Astrocyte (in vitro differentiated cells and primary cell): ENCODE results near the gene TRIP4. TPM values are rescaled to one million over a fixed set of nuclear protein-coding genes. Genes with fewer than 3 reads are reported as not detected.

Source experiments
- DNase-seq: peaks from one replicate; pipeline ENCODE4 v3.0.0-alpha.2; 2010; ENCODE audit warnings: low read depth
- FAIRE-seq: peaks from 2 replicates; lab custom pipeline; 2011; peaks lifted over from hg19 to GRCh38; lab: Jason Lieb, UNC
- H2AFZ ChIP-seq: 2 replicates; pipeline ENCODE4 v1.6.0; 2012; ENCODE audit warnings: low read depth, low read length, inconsistent platforms
- H3K27ac ChIP-seq: 2 replicates; pipeline ENCODE4 v1.5.1; 2011; ENCODE audit warnings: low read depth, low read length, inconsistent platforms
- H3K27me3 ChIP-seq: 2 replicates; pipeline ENCODE4 v1.6.0; 2011; ENCODE audit warnings: low read length, inconsistent platforms; ENCODE audit not compliant: insufficient read depth
- H3K36me3 ChIP-seq: 2 replicates; pipeline ENCODE4 v1.5.1; 2011; ENCODE audit warnings: low read length, inconsistent platforms; ENCODE audit not compliant: insufficient read depth
- H3K4me1 ChIP-seq: 2 replicates; pipeline ENCODE4 v1.5.1; 2011; ENCODE audit warnings: low read length, inconsistent platforms; ENCODE audit not compliant: insufficient read depth
- H3K4me2 ChIP-seq: 2 replicates; pipeline ENCODE4 v1.6.0; 2012; ENCODE audit warnings: low read length, inconsistent platforms
- H3K4me3 ChIP-seq: 2 replicates; pipeline ENCODE4 v1.5.1; 2011; ENCODE audit warnings: low read depth, mild to moderate bottlenecking, low read length, inconsistent platforms; ENCODE audit not compliant: insufficient read depth
- H3K79me2 ChIP-seq: 2 replicates; pipeline ENCODE4 v1.6.0; 2012; ENCODE audit warnings: mild to moderate bottlenecking, low read length, inconsistent platforms; ENCODE audit not compliant: insufficient read depth
- H3K9ac ChIP-seq: 2 replicates; pipeline ENCODE4 v1.6.0; 2012; ENCODE audit warnings: mild to moderate bottlenecking, low read length, inconsistent platforms
- H3K9me3 ChIP-seq: 2 replicates; pipeline ENCODE4 v1.5.1; 2012; ENCODE audit warnings: low read depth, mild to moderate bottlenecking, low read length, inconsistent platforms; ENCODE audit not compliant: insufficient read depth
- H4K20me1 ChIP-seq: 2 replicates; pipeline ENCODE4 v1.6.0; 2012; ENCODE audit warnings: low read length, inconsistent platforms; ENCODE audit not compliant: insufficient read depth
- H3K27ac Mint-ChIP-seq: one replicate; pipeline ENCODE4 v1.8.0; 2021; ENCODE audit warnings: mild to moderate bottlenecking, mixed read lengths; ENCODE audit not compliant: unreplicated experiment
- H3K27me3 Mint-ChIP-seq: one replicate; pipeline ENCODE4 v1.8.0; 2021; ENCODE audit warnings: low read depth, mixed read lengths; ENCODE audit not compliant: unreplicated experiment
- H3K36me3 Mint-ChIP-seq: one replicate; pipeline ENCODE4 v1.8.0; 2021; ENCODE audit warnings: low read depth, mixed read lengths; ENCODE audit not compliant: unreplicated experiment
- H3K4me1 Mint-ChIP-seq: one replicate; pipeline ENCODE4 v1.8.0; 2021; ENCODE audit warnings: low read depth, mixed read lengths; ENCODE audit not compliant: unreplicated experiment
- H3K4me3 Mint-ChIP-seq: one replicate; pipeline ENCODE4 v1.8.0; 2021; ENCODE audit warnings: mild to moderate bottlenecking, moderate library complexity, mixed read lengths; ENCODE audit not compliant: unreplicated experiment
- H3K9me3 Mint-ChIP-seq: one replicate; pipeline ENCODE4 v1.8.0; 2021; ENCODE audit warnings: mild to moderate bottlenecking, mixed read lengths; ENCODE audit not compliant: unreplicated experiment
- CTCF ChIP-seq: IDR thresholded peaks from 2 replicates; pipeline ENCODE4 v1.5.1; 2011; ENCODE audit warnings: low read depth, mild to moderate bottlenecking, inconsistent platforms, low read length, moderate library complexity; ENCODE audit not compliant: insufficient read depth
- EZH2 ChIP-seq: IDR thresholded peaks from 2 replicates; pipeline ENCODE4 v1.6.1; 2012; ENCODE audit warnings: mild to moderate bottlenecking, low read length, inconsistent platforms; ENCODE audit not compliant: insufficient read depth
- total RNA-seq: library from RNA; stranded (reverse); gene quantifications from 2 replicates; pipeline ENCODE4 v1.2.1, GENCODE V29; 2021

Gene TRIP4
- total RNA-seq, 1 donor from 2014 or later = 40.7 TPM

GRCh38 chr15:64460724-64461720 lies 73.4 kb downstream of the TRIP4 start:
- H2AFZ ChIP-seq = peak overlapping the region; percentile 8
- H3K4me3 ChIP-seq = peak overlapping the region; percentile 75
- H3K9me3 Mint-ChIP-seq = no peaks in the 10 kb centered on the region
- H3K27me3 ChIP-seq = no peaks in the 10 kb centered on the region
- TF ChIP-seq EZH2 = no peak
- no peak for TF ChIP-seq CTCF
- peaks cover 26% of the 10 kb centered on the region for H3K4me1 ChIP-seq
- H3K27ac Mint-ChIP-seq = peak overlapping the region; percentile 56
- H3K4me3 Mint-ChIP-seq = peak overlapping the region; percentile 87
- H3K9ac ChIP-seq = peak overlapping the region; percentile 82
- H3K27ac ChIP-seq = peak overlapping the region; percentile 48
- peaks cover 51% of the 10 kb centered on the region for H3K79me2 ChIP-seq
- H3K36me3 Mint-ChIP-seq = peaks cover 2% of the 10 kb centered on the region
- no peaks in the 10 kb centered on the region for H3K27me3 Mint-ChIP-seq
- H4K20me1 ChIP-seq = peaks cover 44% of the 10 kb centered on the region
- DNase-seq = peak; percentile 74
- peak; percentile 23 for FAIRE-seq
- peaks cover 5% of the 10 kb centered on the region for H3K36me3 ChIP-seq
- peak overlapping the region; percentile 92 for H3K4me2 ChIP-seq
- no peaks in the 10 kb centered on the region for H3K9me3 ChIP-seq
- peaks cover 36% of the 10 kb centered on the region for H3K4me1 Mint-ChIP-seq

- no peak for TF ChIP-seq CTCF
- Histone ChIP-seq H3K4me2 (peak overlapping the region; percentile 92), H2AFZ (peak overlapping the region; percentile 8), H3K27ac (peak overlapping the region; percentile 48), H4K20me1 (peaks cover 50% of the 10 kb centered on the region), H3K9me3 (no peaks in the 10 kb centered on the region), H3K9ac (peak overlapping the region; percentile 82), H3K4me3 (peak overlapping the region; percentile 75), H3K4me1 (peaks cover 26% of the 10 kb centered on the region), H3K79me2 (peaks cover 59% of the 10 kb centered on the region), H3K36me3 (peaks cover 5% of the 10 kb centered on the region), H3K27me3 (no peaks in the 10 kb centered on the region)
- no peaks in the 10 kb centered on the region for H3K27me3 Mint-ChIP-seq
- H3K4me3 Mint-ChIP-seq = peak overlapping the region; percentile 87
- no peaks in the 10 kb centered on the region for H3K9me3 Mint-ChIP-seq
- FAIRE-seq (no peak), DNase-seq (peak; percentile 16)
- peak overlapping the region; percentile 56 for H3K27ac Mint-ChIP-seq
- peaks cover 2% of the 10 kb centered on the region for H3K36me3 Mint-ChIP-seq
- H3K4me1 Mint-ChIP-seq = peaks cover 40% of the 10 kb centered on the region
These were observed 74.1 kb downstream of the TRIP4 start for GRCh38 chr15:64461721-64462162.
